Stimulated activated CD4-positive, alpha-beta T cell treated with anti-CD3 and anti-CD28 coated beads, TNF-alpha, amount 100 ng/mL, for 4 hours (primary cell): ENCODE data around the gene FRS2.

Experiments
- DNase-seq, 3 experiments: peaks; one replicate each; pipeline ENCODE4 v3.0.0-alpha.2; 2020; ENCODE audit warnings: low read depth in 3 of 3

The FRS2 gene

DNA sequence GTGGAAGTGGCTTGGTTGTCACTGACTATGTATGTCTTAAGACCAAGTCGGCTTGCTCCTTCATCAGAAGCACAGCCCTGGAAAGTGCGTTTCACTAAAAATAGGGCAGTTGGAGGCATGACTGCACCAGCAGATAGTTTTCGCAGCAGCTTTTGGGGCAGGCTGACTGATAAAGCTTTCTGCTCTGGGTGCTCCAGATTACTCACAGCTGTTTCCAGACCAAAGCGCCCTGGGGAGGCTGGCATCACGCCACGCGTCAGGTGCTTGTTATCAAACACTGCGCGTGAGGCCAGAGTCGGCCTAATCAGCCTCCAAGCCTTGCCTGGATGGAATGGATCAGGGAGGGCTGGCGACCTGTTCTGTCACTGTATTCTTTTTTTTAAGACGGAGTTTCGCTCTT is 153.8 kb downstream of the FRS2 start:
- DNase-seq: no peak

GRCh38 chr12:69627501-69627900 is 157.3 kb downstream of the FRS2 start:
- no peak for DNase-seq
